Fibroblast of lung (primary cell): ENCODE data around the gene FKBP10. TPM values are rescaled to one million over a fixed set of nuclear protein-coding genes. Genes with fewer than 3 reads are reported as not detected.

Experiments used
- DNase-seq, 2 donors: peaks; one replicate each; pipeline versions ENCODE4 v3.0.0 to v3.0.0-alpha.2; 2010; ENCODE audit warnings: low read depth in 2 of 2
- H2AFZ ChIP-seq: 2 replicates; pipeline ENCODE4 v1.5.1; 2012; ENCODE audit warnings: low read length, control low read depth, inconsistent platforms
- H3K27ac ChIP-seq: 2 replicates; pipeline ENCODE4 v1.5.1; 2011; ENCODE audit warnings: low read length, control low read depth; ENCODE audit not compliant: insufficient read depth
- H3K27me3 ChIP-seq: 2 replicates; pipeline ENCODE4 v1.5.1; 2011; ENCODE audit warnings: mild to moderate bottlenecking, low read length; ENCODE audit not compliant: control insufficient read depth, insufficient read depth
- H3K36me3 ChIP-seq: 2 replicates; pipeline ENCODE4 v1.5.1; 2011; ENCODE audit warnings: low read length; ENCODE audit not compliant: control insufficient read depth, insufficient read depth
- H3K4me1 ChIP-seq: 2 replicates; pipeline ENCODE4 v1.5.1; 2011; ENCODE audit warnings: low read length; ENCODE audit not compliant: control insufficient read depth, insufficient read depth; ENCODE audit errors: extremely low read depth
- H3K4me2 ChIP-seq: 2 replicates; pipeline ENCODE4 v1.5.1; 2011; ENCODE audit warnings: low read length, control low read depth; ENCODE audit not compliant: insufficient read depth; ENCODE audit errors: extremely low read depth
- H3K4me3 ChIP-seq, 4 experiments: fragments of 200-600 bp in 1 of 4; sonication (generic) in 1 of 4; replicated peaks in 1 of 4; 2 replicates each; pipeline ENCODE4 v1.5.1; 2011 to 2016; ENCODE audit warnings: low read length in 4 of 4, low read depth in 3 of 4, mild to moderate bottlenecking in 3 of 4, control low read depth in 2 of 4, inconsistent platforms in 1 of 4, mixed read lengths in 1 of 4; ENCODE audit not compliant: insufficient read depth in 1 of 4; ENCODE audit errors: control extremely low read depth in 1 of 4
- H3K79me2 ChIP-seq: 2 replicates; pipeline ENCODE4 v1.5.1; 2012; ENCODE audit warnings: mild to moderate bottlenecking, low read length, inconsistent platforms; ENCODE audit not compliant: control insufficient read depth, insufficient read depth
- H3K9ac ChIP-seq: 2 replicates; pipeline ENCODE4 v1.5.1; 2011; ENCODE audit warnings: mild to moderate bottlenecking, low read length, control low read depth; ENCODE audit not compliant: insufficient read depth
- H3K9me3 ChIP-seq: 2 replicates; pipeline ENCODE4 v1.5.1; 2012; ENCODE audit warnings: low read depth, low read length; ENCODE audit not compliant: control insufficient read depth, insufficient read depth
- H4K20me1 ChIP-seq: 2 replicates; pipeline ENCODE4 v1.5.1; 2011; ENCODE audit warnings: low read length; ENCODE audit not compliant: control insufficient read depth, insufficient read depth; ENCODE audit errors: extremely low read depth
- EZH2 ChIP-seq: IDR thresholded peaks from 2 replicates; pipeline ENCODE4 v1.5.1; 2012; ENCODE audit warnings: low read length, control low read depth, mild to moderate bottlenecking; ENCODE audit errors: missing control alignments
- polyA plus RNA-seq, 2 donors: library from polyadenylated mRNA; depleted of rRNA in 1 of 2; stranded (reverse) in 1 of 2; unstranded in 1 of 2; fragments of >200 nt; gene quantifications; 2 replicates each; pipeline ENCODE4 v1.2.1, GENCODE V29; 2011 to 2012; ENCODE audit warnings: missing spikeins in 1 of 2
- total RNA-seq: library from RNA; depleted of rRNA; stranded (reverse); fragments of >200 nt; gene quantifications from 2 replicates; pipeline ENCODE4 v1.2.1, GENCODE V29; 2014
- TF ChIP-seq, protein P1 (sequence below), 2 donors: IDR thresholded peaks in 1 of 2; conservative IDR thresholded peaks in 1 of 2; 1 replicate in 1 of 2; 2 replicates in 1 of 2; pipeline ENCODE4 v1.5.1; 2011 to 2012; ENCODE audit warnings: low read length in 2 of 2, control low read depth in 1 of 2, inconsistent platforms in 1 of 2, low read depth in 1 of 2, mild to moderate bottlenecking in 1 of 2

FKBP10 gene
- total and polyA plus RNA-seq, 2 donors (not counting 1 experiment from before 2014, with no cell fraction given): 182 to 242 TPM

DNA sequence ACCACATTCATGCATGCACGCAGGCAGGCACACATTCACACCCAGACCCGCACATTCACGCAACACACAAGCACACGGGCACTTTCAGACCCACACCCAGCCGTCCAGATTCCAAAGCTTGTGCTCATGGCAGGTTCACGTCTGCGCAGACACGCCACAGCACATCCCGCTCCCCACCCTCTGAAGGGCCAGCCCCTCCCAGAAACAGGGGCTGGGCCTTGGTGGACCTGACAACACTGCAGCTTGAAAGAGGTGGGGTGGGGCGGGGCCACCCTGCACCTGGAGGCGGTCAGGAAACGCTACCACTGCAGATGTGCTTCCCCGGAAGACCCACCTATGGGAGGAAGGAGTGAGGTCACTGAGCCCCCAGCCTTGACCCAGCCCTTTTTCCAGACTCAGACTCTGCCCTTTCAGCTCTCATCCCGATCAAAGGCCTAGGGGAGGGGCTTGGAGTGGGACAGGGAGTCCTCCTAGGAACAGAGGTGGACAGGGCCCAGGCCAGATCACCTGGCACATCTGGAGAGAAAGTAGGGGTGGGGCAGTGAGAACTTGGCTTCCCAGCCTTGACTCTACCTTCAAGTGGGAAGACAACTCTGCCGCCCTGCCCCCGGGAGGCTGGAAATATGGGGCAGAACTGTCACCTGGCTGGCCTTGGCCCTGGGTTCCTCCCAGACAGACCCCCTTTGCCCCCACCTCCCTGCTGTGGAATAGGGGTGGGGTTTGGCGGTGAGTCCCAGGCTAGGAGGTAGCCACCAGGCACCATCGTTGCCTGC lies 12.0 kb upstream of the FKBP10 start:
- Histone ChIP-seq H3K4me2 (peak overlapping the region; percentile 44), H3K9ac (no peak overlapping the region), H3K27me3 (no peaks in the 10 kb centered on the region), H3K4me3 (no peak overlapping the region), H3K4me1 (peaks cover 3% of the 10 kb centered on the region), H3K36me3 (peaks cover 3% of the 10 kb centered on the region), H4K20me1 (no peaks in the 10 kb centered on the region), H3K27ac (no peak overlapping the region), H3K79me2 (no peaks in the 10 kb centered on the region), H2AFZ (no peak overlapping the region), H3K9me3 (no peaks in the 10 kb centered on the region)
- DNase-seq: peak; percentile 51 to 79
- TF ChIP-seq EZH2: no peak
- TF ChIP-seq, protein P1, sequence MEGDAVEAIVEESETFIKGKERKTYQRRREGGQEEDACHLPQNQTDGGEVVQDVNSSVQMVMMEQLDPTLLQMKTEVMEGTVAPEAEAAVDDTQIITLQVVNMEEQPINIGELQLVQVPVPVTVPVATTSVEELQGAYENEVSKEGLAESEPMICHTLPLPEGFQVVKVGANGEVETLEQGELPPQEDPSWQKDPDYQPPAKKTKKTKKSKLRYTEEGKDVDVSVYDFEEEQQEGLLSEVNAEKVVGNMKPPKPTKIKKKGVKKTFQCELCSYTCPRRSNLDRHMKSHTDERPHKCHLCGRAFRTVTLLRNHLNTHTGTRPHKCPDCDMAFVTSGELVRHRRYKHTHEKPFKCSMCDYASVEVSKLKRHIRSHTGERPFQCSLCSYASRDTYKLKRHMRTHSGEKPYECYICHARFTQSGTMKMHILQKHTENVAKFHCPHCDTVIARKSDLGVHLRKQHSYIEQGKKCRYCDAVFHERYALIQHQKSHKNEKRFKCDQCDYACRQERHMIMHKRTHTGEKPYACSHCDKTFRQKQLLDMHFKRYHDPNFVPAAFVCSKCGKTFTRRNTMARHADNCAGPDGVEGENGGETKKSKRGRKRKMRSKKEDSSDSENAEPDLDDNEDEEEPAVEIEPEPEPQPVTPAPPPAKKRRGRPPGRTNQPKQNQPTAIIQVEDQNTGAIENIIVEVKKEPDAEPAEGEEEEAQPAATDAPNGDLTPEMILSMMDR (conservative IDR thresholded peaks at IDR 0.05 in 1 of 2, IDR thresholded peaks at IDR 0.05 in 1 of 2; ENCODE audit: low read depth in 1 of 2, low read length in 2 of 2): no peak

DNA sequence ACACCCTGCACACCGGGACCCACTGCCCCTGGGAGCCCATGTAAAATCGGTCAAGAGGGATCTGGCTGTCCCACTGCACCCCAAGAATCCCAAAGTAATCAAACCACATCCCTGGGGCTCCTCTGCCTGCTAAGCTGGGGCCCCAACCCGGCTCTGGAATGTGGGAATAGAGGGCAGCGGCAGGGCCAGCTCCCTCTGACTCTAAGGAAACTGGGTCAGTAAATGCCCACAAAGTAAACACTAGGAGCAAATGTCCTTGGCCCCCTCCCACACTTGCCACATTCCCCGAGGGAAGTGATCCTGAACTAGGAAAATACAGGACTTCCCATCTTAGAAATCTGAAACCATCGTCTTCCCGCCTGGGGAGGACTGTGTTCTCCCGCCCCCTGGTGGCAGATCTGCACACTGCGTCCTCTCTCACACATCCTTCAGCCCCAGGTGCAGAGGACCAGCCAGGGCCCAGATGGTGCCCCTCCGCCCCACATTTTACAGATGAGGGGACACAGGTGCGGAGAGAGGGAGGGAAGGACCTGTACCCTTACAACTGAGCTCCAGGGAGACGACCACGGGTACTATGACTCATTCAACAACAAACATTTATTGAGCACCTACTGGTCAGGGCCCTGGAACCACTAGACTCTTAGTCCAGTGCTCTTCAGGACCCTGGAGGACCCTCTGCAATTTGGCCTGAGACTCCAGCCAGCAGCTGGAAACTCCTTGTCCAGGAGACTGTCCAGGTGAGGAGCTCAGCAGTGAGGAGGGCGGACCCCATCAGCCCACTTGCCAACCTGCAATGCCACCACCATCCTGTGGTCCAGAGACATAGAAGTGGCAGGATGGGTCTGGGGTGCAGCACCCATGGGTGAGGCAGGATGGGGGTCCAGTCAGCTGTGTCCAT lies 11.2 kb upstream of the FKBP10 start:
- Histone ChIP-seq H3K27me3 (no peaks in the 10 kb centered on the region), H3K9ac (no peak overlapping the region), H3K4me3 (no peak overlapping the region), H3K4me1 (peaks cover 3% of the 10 kb centered on the region), H3K36me3 (peaks cover 5% of the 10 kb centered on the region), H3K4me2 (peak overlapping the region; percentile 44), H2AFZ (no peak overlapping the region), H3K27ac (no peak overlapping the region), H3K9me3 (no peaks in the 10 kb centered on the region), H4K20me1 (no peaks in the 10 kb centered on the region), H3K79me2 (no peaks in the 10 kb centered on the region)
- DNase-seq: peak; percentile 63 to 77
- TF ChIP-seq, protein P1 (conservative IDR thresholded peaks at IDR 0.05 in 1 of 2, IDR thresholded peaks at IDR 0.05 in 1 of 2; ENCODE audit: low read depth in 1 of 2, low read length in 2 of 2): peak; percentile 93 to 95
- TF ChIP-seq EZH2: no peak
